GM12873 (cell line): Measurements from ENCODE around the gene HTR3A.

Experiments used
- TF ChIP-seq, protein P1 (sequence below): IDR thresholded peaks from 2 replicates; pipeline ENCODE4 v1.5.1; 2012; ENCODE audit warnings: low read depth, mild to moderate bottlenecking, moderate library complexity, low read length, control low read depth; ENCODE audit not compliant: insufficient read depth; ENCODE audit errors: missing control alignments

The HTR3A gene

DNA sequence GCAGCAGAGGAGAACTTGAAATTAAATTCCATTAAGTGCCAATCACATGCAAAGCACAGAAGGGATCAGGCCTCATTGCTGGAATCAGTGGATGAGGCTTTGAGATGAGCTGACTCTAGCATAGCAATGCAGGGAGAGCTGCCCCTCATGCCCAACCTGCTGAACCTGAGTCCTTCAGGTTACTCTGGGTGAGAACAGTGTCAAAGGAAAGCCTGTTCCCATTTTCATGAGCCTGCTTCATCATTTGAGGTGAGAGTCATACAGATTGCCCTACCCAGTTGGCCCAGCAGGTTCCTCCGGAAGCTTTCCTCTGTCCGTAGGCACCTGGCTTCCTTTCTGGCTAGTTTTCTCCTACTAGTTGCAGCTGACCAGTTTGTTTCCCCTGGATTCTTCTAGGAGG lies 58.7 kb downstream of the HTR3A start:
- TF ChIP-seq, protein P1, sequence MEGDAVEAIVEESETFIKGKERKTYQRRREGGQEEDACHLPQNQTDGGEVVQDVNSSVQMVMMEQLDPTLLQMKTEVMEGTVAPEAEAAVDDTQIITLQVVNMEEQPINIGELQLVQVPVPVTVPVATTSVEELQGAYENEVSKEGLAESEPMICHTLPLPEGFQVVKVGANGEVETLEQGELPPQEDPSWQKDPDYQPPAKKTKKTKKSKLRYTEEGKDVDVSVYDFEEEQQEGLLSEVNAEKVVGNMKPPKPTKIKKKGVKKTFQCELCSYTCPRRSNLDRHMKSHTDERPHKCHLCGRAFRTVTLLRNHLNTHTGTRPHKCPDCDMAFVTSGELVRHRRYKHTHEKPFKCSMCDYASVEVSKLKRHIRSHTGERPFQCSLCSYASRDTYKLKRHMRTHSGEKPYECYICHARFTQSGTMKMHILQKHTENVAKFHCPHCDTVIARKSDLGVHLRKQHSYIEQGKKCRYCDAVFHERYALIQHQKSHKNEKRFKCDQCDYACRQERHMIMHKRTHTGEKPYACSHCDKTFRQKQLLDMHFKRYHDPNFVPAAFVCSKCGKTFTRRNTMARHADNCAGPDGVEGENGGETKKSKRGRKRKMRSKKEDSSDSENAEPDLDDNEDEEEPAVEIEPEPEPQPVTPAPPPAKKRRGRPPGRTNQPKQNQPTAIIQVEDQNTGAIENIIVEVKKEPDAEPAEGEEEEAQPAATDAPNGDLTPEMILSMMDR = no peak

DNA sequence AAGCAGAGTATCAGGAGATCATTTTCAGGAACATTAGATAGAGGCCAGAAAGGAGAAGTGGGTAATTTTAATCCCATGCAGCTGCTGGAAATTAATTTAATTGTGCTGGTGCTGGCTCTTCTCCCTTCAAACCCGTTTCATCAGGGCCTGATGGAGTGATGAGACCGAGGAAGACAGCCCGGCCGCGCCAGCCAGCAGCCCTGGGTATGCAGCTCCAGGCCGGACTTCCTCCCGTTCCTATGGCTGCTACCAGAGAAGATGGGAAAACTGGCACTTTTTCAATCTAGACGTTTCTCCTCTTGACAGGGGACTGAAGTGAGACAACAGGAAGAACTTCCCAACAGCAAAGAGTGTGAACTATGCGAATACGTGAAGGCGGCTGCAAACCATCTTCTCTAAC lies 60.0 kb downstream of the HTR3A start:
- TF ChIP-seq, protein P1 = no peak

DNA sequence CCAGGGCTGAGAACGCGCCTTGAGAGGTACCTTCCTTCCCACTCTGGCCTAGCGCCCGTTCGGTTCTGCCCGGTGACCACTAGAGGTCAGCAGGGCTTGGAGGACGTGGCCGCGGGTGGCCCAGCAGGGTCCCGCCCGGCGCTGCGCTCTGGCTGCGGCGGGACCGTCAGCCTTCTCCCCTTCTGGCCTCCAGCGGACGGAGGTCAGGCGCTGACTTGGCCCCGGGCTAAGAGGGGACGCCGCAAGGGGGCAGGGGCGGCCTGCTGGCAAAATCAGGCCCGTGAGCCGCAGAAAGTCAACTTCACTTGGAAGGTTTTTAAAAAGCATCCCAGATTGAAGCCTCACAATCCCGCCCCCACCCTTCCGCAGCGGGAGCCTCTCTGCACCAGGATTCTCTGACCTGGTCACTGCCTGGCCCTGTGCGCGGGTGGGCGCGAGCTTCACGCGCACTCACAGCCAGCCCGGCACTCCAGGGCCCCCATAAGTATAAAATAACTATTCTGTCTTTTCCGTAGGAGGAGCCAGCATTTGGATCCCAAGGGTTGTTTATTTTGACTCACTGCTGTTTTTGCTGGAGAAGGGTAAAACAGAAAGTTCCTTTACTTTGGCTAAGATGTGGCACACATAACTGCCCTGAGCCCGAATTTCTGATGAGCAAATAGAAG lies 61.4 kb downstream of the HTR3A start:
- TF ChIP-seq, protein P1 = peak; percentile 44

DNA sequence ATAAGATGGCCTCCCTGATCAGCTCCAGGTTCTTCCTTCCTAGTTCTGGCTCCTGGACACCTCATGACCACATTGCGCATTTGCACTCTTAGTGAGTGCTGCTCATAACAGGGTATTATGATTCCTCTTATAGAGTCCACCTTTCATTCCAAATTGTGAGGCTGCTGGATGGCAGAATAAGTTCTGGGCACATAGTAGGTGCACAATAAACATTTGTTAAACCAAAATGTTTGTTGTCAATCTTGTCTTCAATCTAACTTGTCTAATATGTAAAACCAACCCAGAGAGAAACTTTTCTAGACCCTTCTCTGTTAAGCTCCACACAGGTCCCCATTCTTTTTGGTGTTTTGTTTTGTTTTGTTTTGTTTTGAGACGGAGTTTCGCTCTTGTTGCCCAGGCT lies 62.0 kb downstream of the HTR3A start:
- TF ChIP-seq, protein P1 = no peak

DNA sequence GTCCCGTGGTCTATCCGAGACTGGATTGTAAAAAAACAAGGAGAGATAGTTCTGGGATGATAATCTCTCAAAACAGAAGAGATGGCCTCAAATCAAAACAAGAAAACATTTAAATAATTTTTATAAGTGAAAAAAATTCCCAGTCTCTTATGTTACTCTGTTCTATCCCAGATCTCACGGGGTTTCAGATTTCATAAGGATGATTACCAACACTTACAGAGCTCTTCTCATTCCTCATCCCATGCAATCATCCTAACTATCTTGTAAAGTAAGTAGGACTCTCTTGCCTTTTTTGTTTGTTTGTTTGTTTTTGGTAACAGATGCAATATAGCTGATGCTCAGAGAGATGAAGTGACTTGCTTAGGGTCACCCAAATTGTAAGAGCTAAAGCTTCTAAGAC lies 64.6 kb downstream of the HTR3A start:
- TF ChIP-seq, protein P1 = no peak
